Caco-2 (cell line): ENCODE data around the gene LMAN1L. TPM values are rescaled to one million over a fixed set of nuclear protein-coding genes. Genes with fewer than 3 reads are reported as not detected.
A peak's percentile ranks its signal among the peaks of the same experiment; 100 is the strongest.

Experiments used
- BruUV-seq: library from RNA; stranded (reverse); fragments of 400-500 nt; replicated peaks from 2 replicates; lab custom pipeline; 2021; lab: Mats Ljungman, UMichigan
- CTCF ChIA-PET: fragments of 300-600 bp; sonication (Branson Sonifier 250); formaldehyde crosslinking; loops from one replicate; lab custom pipeline; 2022; ENCODE audit warnings: antibody characterized with exemption; lab: Charles Lee
- POLR2A ChIA-PET: fragments of 300-600 bp; sonication (Branson Sonifier 250); formaldehyde crosslinking; loops from one replicate; lab custom pipeline; 2022; ENCODE audit warnings: antibody characterized with exemption; lab: Charles Lee
- DNase-seq, 2 experiments: peaks; one replicate each; pipeline versions ENCODE4 v3.0.0 to v3.0.0-alpha.2; 2020 to 2022
- H3K27me3 ChIP-seq: replicated peaks from 2 replicates; pipeline ENCODE4 v1.6.0; 2011; ENCODE audit warnings: low read length; ENCODE audit not compliant: control insufficient read depth, insufficient read depth
- H3K36me3 ChIP-seq: 2 replicates; pipeline ENCODE4 v1.5.1; 2011; ENCODE audit warnings: low read length; ENCODE audit not compliant: control insufficient read depth, insufficient read depth
- H3K4me1 ChIP-seq: fragments of 250-450 bp; sonication (Bioruptor Pico); 2 replicates; pipeline ENCODE4 v1.5.1; 2020; ENCODE audit warnings: mild to moderate bottlenecking
- H3K4me3 ChIP-seq: 2 replicates; pipeline ENCODE4 v1.5.1; 2011; ENCODE audit warnings: low read depth, mild to moderate bottlenecking, control low read depth, low read length
- H3K9me3 ChIP-seq: fragments of 250-450 bp; sonication (Bioruptor Pico); 2 replicates; pipeline ENCODE4 v1.5.1; 2020; ENCODE audit warnings: mild to moderate bottlenecking, moderate library complexity
- H3K27ac Mint-ChIP-seq: one replicate; pipeline ENCODE4 v1.8.0; 2022; ENCODE audit warnings: mixed read lengths; ENCODE audit not compliant: unreplicated experiment
- H3K27me3 Mint-ChIP-seq: one replicate; pipeline ENCODE4 v1.8.0; 2022; ENCODE audit warnings: mixed read lengths; ENCODE audit not compliant: insufficient read depth, unreplicated experiment
- H3K36me3 Mint-ChIP-seq: one replicate; pipeline ENCODE4 v1.8.0; 2022; ENCODE audit warnings: mild to moderate bottlenecking, mixed read lengths; ENCODE audit not compliant: insufficient read depth, unreplicated experiment
- H3K4me1 Mint-ChIP-seq: one replicate; pipeline ENCODE4 v1.8.0; 2022; ENCODE audit warnings: low read depth, mixed read lengths; ENCODE audit not compliant: unreplicated experiment
- H3K4me3 Mint-ChIP-seq: one replicate; pipeline ENCODE4 v1.8.0; 2022; ENCODE audit warnings: mild to moderate bottlenecking, moderate library complexity, mixed read lengths; ENCODE audit not compliant: unreplicated experiment
- H3K9me3 Mint-ChIP-seq: one replicate; pipeline ENCODE4 v1.8.0; 2022; ENCODE audit warnings: mixed read lengths; ENCODE audit not compliant: unreplicated experiment
- intact Hi-C: fragments of 100-400 bp; cut with micrococcal nuclease; formaldehyde crosslinking; loops from one replicate; pipeline ENCODE4 v1.10.0; 2022; ENCODE audit not compliant: unreplicated experiment
- total RNA-seq: library from RNA; stranded (reverse); gene quantifications from 2 replicates; pipeline ENCODE4 v1.2.3, GENCODE V29; 2022
- TF ChIP-seq, protein P1 (sequence below), 2 experiments: fragments of 200-600 bp in 1 of 2; IDR thresholded peaks; 1 replicate in 1 of 2; 2 replicates in 1 of 2; pipeline versions ENCODE4 v1.5.1 to v1.8.0; 2011 to 2022; ENCODE audit warnings: antibody characterized with exemption in 1 of 2, control low read depth in 1 of 2, inconsistent platforms in 1 of 2, low read depth in 1 of 2, low read length in 1 of 2, mild to moderate bottlenecking in 1 of 2, moderate library complexity in 1 of 2; ENCODE audit not compliant: insufficient read depth in 1 of 2, severe bottlenecking in 1 of 2, unreplicated experiment in 1 of 2

Gene LMAN1L
- total RNA-seq, 1 experiment from 2014 or later, result not detected

DNA sequence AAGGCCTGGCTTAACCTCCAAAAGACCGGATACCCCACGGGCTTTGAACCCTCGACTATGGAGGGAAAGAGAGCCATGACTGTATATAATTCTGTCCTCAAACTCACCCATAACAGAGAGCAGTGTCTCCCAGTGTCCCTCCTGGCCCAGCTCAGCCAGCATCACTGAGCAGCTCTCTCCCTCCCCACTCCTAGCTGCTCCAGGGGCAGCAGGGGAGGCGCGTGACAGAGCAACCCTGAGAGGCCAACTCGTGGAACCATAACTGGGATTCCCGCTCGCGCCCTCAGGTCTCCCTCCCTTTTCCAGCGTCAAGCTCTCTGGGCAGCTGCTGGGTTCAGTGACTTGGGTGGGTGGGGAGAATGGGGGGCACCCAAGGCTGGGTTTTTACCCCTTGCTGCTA lies 13.2 kb downstream of the LMAN1L start:
- Mint-ChIP-seq H3K9me3 (no peaks in the 10 kb centered on the region), H3K36me3 (no peaks in the 10 kb centered on the region), H3K27ac (no peak overlapping the region), H3K27me3 (peaks cover 10% of the 10 kb centered on the region), H3K4me1 (no peaks in the 10 kb centered on the region), H3K4me3 (no peak overlapping the region)
- BruUV-seq, result no TSS peak
- no peak for DNase-seq
- H3K27me3 ChIP-seq, result peaks cover 1% of the 10 kb centered on the region; the same call in 1 of the 2 replicates
- TF ChIP-seq, protein P1, sequence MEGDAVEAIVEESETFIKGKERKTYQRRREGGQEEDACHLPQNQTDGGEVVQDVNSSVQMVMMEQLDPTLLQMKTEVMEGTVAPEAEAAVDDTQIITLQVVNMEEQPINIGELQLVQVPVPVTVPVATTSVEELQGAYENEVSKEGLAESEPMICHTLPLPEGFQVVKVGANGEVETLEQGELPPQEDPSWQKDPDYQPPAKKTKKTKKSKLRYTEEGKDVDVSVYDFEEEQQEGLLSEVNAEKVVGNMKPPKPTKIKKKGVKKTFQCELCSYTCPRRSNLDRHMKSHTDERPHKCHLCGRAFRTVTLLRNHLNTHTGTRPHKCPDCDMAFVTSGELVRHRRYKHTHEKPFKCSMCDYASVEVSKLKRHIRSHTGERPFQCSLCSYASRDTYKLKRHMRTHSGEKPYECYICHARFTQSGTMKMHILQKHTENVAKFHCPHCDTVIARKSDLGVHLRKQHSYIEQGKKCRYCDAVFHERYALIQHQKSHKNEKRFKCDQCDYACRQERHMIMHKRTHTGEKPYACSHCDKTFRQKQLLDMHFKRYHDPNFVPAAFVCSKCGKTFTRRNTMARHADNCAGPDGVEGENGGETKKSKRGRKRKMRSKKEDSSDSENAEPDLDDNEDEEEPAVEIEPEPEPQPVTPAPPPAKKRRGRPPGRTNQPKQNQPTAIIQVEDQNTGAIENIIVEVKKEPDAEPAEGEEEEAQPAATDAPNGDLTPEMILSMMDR (IDR thresholded peaks at IDR 0.05; ENCODE audit: insufficient read depth in 1 of 2, low read depth in 1 of 2, low read length in 1 of 2, severe bottlenecking in 1 of 2, unreplicated experiment in 1 of 2), result no peak
- ChIA-PET CTCF (interaction anchor here (0.5 to 1.2 kb wide), 5 partner anchors 15 to 155 kb away, joined by 3 to 6 read pairs (median 3); no protein-coding TSS in a partner anchor), POLR2A (interaction anchor here (0.5 kb wide), 1 partner anchor 197 kb away, joined by 3 read pairs; the partner anchor contains the start of gene PPCDC)
- H3K4me1 ChIP-seq, result no peaks in the 10 kb centered on the region
- no peaks in the 10 kb centered on the region for H3K36me3 ChIP-seq
- no peak overlapping the region for H3K4me3 ChIP-seq
- H3K9me3 ChIP-seq, result no peaks in the 10 kb centered on the region
- intact Hi-C loops, result no loop called here

DNA sequence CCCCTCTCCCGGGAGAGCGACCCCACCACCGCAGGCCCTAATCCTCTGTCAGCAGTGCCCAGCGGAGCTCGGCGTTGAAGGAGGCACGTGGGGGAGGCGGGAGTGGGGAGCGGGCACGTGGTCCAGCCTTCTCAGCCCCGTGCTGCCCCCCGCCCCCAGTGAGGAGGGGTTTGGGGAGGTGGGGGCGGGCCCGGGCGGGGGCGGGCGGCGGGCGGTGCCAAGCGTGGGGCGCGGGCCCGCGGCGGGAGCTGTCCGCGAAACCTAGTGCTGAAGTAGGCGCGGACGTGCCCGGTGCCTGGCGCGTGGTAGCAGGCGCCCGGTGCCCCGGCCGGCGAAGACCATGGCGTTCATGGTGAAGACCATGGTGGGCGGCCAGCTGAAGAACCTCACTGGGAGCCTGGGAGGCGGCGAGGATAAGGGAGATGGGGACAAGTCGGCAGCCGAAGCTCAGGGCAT lies 13.8 kb downstream of the LMAN1L start, which contains the start of gene CPLX3:
CPLX3 (plus strand) TSS at position 264 of the 456 bp plus-strand sequence; CDS start at position 341, 77 bp downstream.
- BruUV-seq, result no TSS peak
- Mint-ChIP-seq H3K4me1 (no peaks in the 10 kb centered on the region), H3K9me3 (no peaks in the 10 kb centered on the region), H3K27me3 (peaks cover 10% of the 10 kb centered on the region), H3K4me3 (no peak within 1 kb of the TSS), H3K36me3 (no peaks in the 10 kb centered on the region), H3K27ac (no peak within 1 kb of the TSS)
- peaks cover 1% of the 10 kb centered on the region; the same call in 1 of the 2 replicates for H3K27me3 ChIP-seq
- H3K4me3 ChIP-seq, result no peak within 1 kb of the TSS
- H3K36me3 ChIP-seq, result no peaks in the 10 kb centered on the region
- POLR2A ChIA-PET, result interaction anchor here (0.5 kb wide), 1 partner anchor 197 kb away, joined by 3 read pairs; the partner anchor contains the start of gene PPCDC
- DNase-seq, result peak in 1 of 2 experiments; percentile 68
- H3K4me1 ChIP-seq, result no peaks in the 10 kb centered on the region
- H3K9me3 ChIP-seq, result no peaks in the 10 kb centered on the region
- intact Hi-C loops, result no loop called here
- TF ChIP-seq, protein P1 (IDR thresholded peaks at IDR 0.05; ENCODE audit: insufficient read depth in 1 of 2, low read depth in 1 of 2, low read length in 1 of 2, severe bottlenecking in 1 of 2, unreplicated experiment in 1 of 2), result no peak
- CTCF ChIA-PET, result interaction anchor here (0.6 to 1.2 kb wide), 3 partner anchors 14 to 112 kb away, joined by 3 to 5 read pairs (median 3); no protein-coding TSS in a partner anchor

GRCh38 chr15:74826921-74827320 lies 14.3 kb downstream of the LMAN1L start:
- BruUV-seq, result no TSS peak
- DNase-seq, result no peak
- intact Hi-C loops, result no loop called here
- no peaks in the 10 kb centered on the region for H3K36me3 ChIP-seq
- CTCF ChIA-PET, result interaction anchor here (1.2 kb wide), 1 partner anchor 14 kb away, joined by 3 read pairs; no protein-coding TSS in a partner anchor
- TF ChIP-seq, protein P1 (IDR thresholded peaks at IDR 0.05; ENCODE audit: insufficient read depth in 1 of 2, low read depth in 1 of 2, low read length in 1 of 2, severe bottlenecking in 1 of 2, unreplicated experiment in 1 of 2), result no peak
- H3K9me3 ChIP-seq, result no peaks in the 10 kb centered on the region
- Mint-ChIP-seq H3K36me3 (no peaks in the 10 kb centered on the region), H3K4me1 (no peaks in the 10 kb centered on the region), H3K9me3 (no peaks in the 10 kb centered on the region), H3K27me3 (peaks cover 10% of the 10 kb centered on the region), H3K27ac (no peak overlapping the region), H3K4me3 (no peak overlapping the region)
- peaks cover 1% of the 10 kb centered on the region; the same call in 1 of the 2 replicates for H3K27me3 ChIP-seq
- POLR2A ChIA-PET, result no interaction called here
- H3K4me1 ChIP-seq, result no peaks in the 10 kb centered on the region
- no peak overlapping the region for H3K4me3 ChIP-seq
